K562 (cell line): Measurements from ENCODE around the gene GJA9. TPM values are rescaled to one million over a fixed set of nuclear protein-coding genes. Genes with fewer than 3 reads are reported as not detected.
A peak's percentile ranks its signal among the peaks of the same experiment; 100 is the strongest.

Experiments
- BHLHE40 ChIP-seq: IDR thresholded peaks from 2 replicates; pipeline ENCODE4 v1.6.1; 2011; ENCODE audit warnings: low read length, improper control_type of control experiment
- CBX2 ChIP-seq: fragments of 200-600 bp; sonication (generic); IDR thresholded peaks from one replicate; pipeline ENCODE4 v1.6.1; 2012; ENCODE audit warnings: mild to moderate bottlenecking, low read length, inconsistent platforms; ENCODE audit not compliant: insufficient read depth, poor library complexity, severe bottlenecking
- FOXM1 ChIP-seq, 2 experiments: fragments of 450-650 bp in 1 of 2; sonication (generic) in 1 of 2; formaldehyde crosslinking in 1 of 2; IDR thresholded peaks; 2 replicates each; pipeline versions ENCODE4 v1.6.1 to v1.9.0; 2017 to 2022; ENCODE audit warnings: low read depth in 2 of 2, mild to moderate bottlenecking in 2 of 2, missing genetic modification reagents in 1 of 2, moderate library complexity in 1 of 2
- GTF2E2 ChIP-seq: fragments of 200-800 bp; sonication (Bioruptor generic); IDR thresholded peaks from 2 replicates; pipeline ENCODE4 v1.6.1; 2016; ENCODE audit warnings: missing genetic modification characterization, missing compliant biosample characterization
- HIVEP1 ChIP-seq: fragments of 250-450 bp; sonication (Bioruptor Pico); IDR thresholded peaks from 2 replicates; pipeline ENCODE4 v1.4.0; 2020; ENCODE audit warnings: mild to moderate bottlenecking
- HSF4 ChIP-seq: fragments of 250-450 bp; sonication (Bioruptor Pico); IDR thresholded peaks from 2 replicates; pipeline ENCODE4 v2.1.2; 2022; ENCODE audit warnings: mild to moderate bottlenecking, moderate library complexity, borderline replicate concordance
- KAT7 ChIP-seq: sonication (generic); formaldehyde crosslinking; IDR thresholded peaks from 2 replicates; pipeline ENCODE4 v1.8.0; 2022; ENCODE audit warnings: missing genetic modification reagents, mild to moderate bottlenecking, borderline replicate concordance
- MTA1 ChIP-seq: fragments of 450-650 bp; IDR thresholded peaks from 2 replicates; pipeline ENCODE4 v1.6.1; 2017; ENCODE audit warnings: borderline replicate concordance
- PHTF2 ChIP-seq: fragments of 250-450 bp; sonication (Bioruptor Pico); IDR thresholded peaks from 2 replicates; pipeline ENCODE4 v1.5.0; 2021; ENCODE audit warnings: mild to moderate bottlenecking
- RCOR1 ChIP-seq, 2 experiments: IDR thresholded peaks; 2 replicates each; pipeline ENCODE4 v1.6.1; 2012; ENCODE audit warnings: low read depth in 2 of 2, low read length in 2 of 2, borderline replicate concordance in 1 of 2, improper control_type of control experiment in 1 of 2
- ZKSCAN8 ChIP-seq: fragments of 200-800 bp; sonication (Bioruptor generic); IDR thresholded peaks from 2 replicates; pipeline ENCODE4 v1.6.1; 2016; ENCODE audit warnings: missing genetic modification characterization, missing compliant biosample characterization
- ZNF212 ChIP-seq: fragments of 450-650 bp; formaldehyde crosslinking; IDR thresholded peaks from 2 replicates; pipeline ENCODE4 v1.4.0; 2020; ENCODE audit warnings: mild to moderate bottlenecking
- ZNF23 ChIP-seq: fragments of 250-450 bp; sonication (Bioruptor Pico); IDR thresholded peaks from 2 replicates; pipeline ENCODE4 v1.4.0; 2020; ENCODE audit warnings: mild to moderate bottlenecking
- ZNF354B ChIP-seq: fragments of 250-450 bp; sonication (Bioruptor Pico); IDR thresholded peaks from 2 replicates; pipeline ENCODE4 v1.4.0; 2020
- polyA plus RNA-seq, 8 experiments: library from polyadenylated mRNA; depleted of rRNA in 4 of 8; stranded (reverse) in 5 of 8; unstranded in 3 of 8; fragments of >200 nt; fragmentation: Nextera tagmentation in 2 of 8; fragmentation: Illumina TruSeq in 1 of 8; extraction: Ambion mirVana in 2 of 8; extraction: Trizol in 1 of 8; gene quantifications; 2 replicates each; pipeline versions ENCODE4 v1.2.1 to v1.2.3, GENCODE V29; 2011 to 2014; ENCODE audit warnings: inconsistent platforms in 1 of 8, missing spikeins in 1 of 8
- total RNA-seq, 7 experiments: library from RNA; depleted of rRNA in 6 of 7; stranded (reverse); fragments of >200 nt in 6 of 7; fragmentation: Illumina TruSeq in 2 of 7; extraction: Trizol in 2 of 7; gene quantifications; 2 replicates each; pipeline versions ENCODE4 v1.2.1 to v1.2.3, GENCODE V29; 2011 to 2021; ENCODE audit warnings: low replicate concordance in 1 of 7
- TF ChIP-seq, protein P1 (sequence below): fragments of 250-450 bp; sonication (Bioruptor Pico); IDR thresholded peaks from 2 replicates; pipeline ENCODE4 v1.4.0; 2020; ENCODE audit warnings: mild to moderate bottlenecking, moderate library complexity
- TF ChIP-seq, protein P2 (sequence below): IDR thresholded peaks from 2 replicates; pipeline ENCODE4 v1.6.1; 2016; ENCODE audit warnings: missing genetic modification characterization, missing compliant biosample characterization
- TF ChIP-seq, protein P3 (sequence below): fragments of 450-650 bp; IDR thresholded peaks from 2 replicates; pipeline ENCODE4 v1.7.0; 2016; ENCODE audit warnings: borderline replicate concordance
- TF ChIP-seq, protein P4 (sequence below): fragments of 450-650 bp; conservative IDR thresholded peaks from 2 replicates; pipeline ENCODE4 v1.6.1; 2016; ENCODE audit warnings: missing genetic modification characterization, low read depth, mild to moderate bottlenecking, missing compliant biosample characterization, moderate library complexity

Gene GJA9
- total and polyA plus RNA-seq, 9 of the 15 experiments (the other 6 are each of a cell fraction or from before 2014, with no cell fraction given), result not detected

DNA sequence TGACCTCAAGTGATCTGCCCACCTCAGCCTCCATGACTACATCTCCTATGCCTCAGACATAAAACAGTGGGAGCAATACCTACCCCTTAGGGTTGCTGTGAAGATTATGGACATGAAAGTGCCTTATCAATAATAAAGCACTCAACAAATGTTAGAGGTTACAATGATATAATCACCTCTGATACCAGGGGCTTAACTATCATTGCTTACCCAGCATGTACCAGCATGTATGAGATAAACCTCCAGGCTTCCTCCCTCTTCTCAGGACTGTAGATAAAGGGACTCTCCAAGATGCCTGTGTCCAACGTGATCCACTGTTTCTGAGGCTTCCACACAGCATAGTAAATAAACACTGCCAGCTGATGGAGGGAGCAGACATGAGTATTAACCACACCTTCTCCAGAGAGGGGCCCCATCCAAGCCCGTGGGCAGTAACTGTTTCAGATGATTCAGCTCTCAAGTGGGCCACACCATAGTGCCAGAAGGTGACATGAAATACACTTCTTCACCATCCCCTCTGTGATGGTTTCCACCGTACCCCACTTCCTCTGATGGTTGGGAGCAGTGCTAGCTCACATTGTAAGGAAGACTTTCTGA, 34.1 kb upstream of the GJA9 start (continued):
- TF ChIP-seq, protein P1, sequence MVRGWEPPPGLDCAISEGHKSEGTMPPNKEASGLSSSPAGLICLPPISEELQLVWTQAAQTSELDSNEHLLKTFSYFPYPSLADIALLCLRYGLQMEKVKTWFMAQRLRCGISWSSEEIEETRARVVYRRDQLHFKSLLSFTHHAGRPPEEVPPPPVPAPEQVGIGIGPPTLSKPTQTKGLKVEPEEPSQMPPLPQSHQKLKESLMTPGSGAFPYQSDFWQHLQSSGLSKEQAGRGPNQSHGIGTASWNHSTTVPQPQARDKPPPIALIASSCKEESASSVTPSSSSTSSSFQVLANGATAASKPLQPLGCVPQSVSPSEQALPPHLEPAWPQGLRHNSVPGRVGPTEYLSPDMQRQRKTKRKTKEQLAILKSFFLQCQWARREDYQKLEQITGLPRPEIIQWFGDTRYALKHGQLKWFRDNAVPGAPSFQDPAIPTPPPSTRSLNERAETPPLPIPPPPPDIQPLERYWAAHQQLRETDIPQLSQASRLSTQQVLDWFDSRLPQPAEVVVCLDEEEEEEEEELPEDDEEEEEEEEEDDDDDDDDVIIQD (CRISPR knock-in tag), result no peak
- TF ChIP-seq RCOR1 (IDR thresholded peaks at IDR 0.05; ENCODE audit: borderline replicate concordance in 1 of 2, low read depth in 2 of 2, low read length in 2 of 2) (peak; percentile 81 to 97; a peak in 3 of 4 replicates), BHLHE40 (peak; percentile 33; the same call in 1 of the 2 replicates), ZNF354B (no peak), ZNF212 (no peak), FOXM1 (IDR thresholded peaks at IDR 0.05; ENCODE audit: low read depth) (peak; percentile 95), FOXM1 (CRISPR knock-in tag; IDR thresholded peaks at IDR 0.05; ENCODE audit: low read depth) (no peak), GTF2E2 (tag) (no peak), HIVEP1 (CRISPR knock-in tag) (no peak), CBX2 (no peak), ZNF23 (CRISPR knock-in tag) (no peak), PHTF2 (CRISPR knock-in tag) (no peak), KAT7 (CRISPR knock-in tag) (no peak), MTA1 (peak; percentile 63; the same call in 1 of the 2 replicates), HSF4 (CRISPR knock-in tag) (no peak), ZKSCAN8 (CRISPR knock-in tag) (peak; percentile 77; the same call in 1 of the 2 replicates)
- TF ChIP-seq, protein P2, sequence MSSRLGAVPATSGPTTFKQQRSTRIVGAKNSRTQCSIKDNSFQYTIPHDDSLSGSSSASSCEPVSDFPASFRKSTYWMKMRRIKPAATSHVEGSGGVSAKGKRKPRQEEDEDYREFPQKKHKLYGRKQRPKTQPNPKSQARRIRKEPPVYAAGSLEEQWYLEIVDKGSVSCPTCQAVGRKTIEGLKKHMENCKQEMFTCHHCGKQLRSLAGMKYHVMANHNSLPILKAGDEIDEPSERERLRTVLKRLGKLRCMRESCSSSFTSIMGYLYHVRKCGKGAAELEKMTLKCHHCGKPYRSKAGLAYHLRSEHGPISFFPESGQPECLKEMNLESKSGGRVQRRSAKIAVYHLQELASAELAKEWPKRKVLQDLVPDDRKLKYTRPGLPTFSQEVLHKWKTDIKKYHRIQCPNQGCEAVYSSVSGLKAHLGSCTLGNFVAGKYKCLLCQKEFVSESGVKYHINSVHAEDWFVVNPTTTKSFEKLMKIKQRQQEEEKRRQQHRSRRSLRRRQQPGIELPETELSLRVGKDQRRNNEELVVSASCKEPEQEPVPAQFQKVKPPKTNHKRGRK, result no peak
- TF ChIP-seq, protein P3, sequence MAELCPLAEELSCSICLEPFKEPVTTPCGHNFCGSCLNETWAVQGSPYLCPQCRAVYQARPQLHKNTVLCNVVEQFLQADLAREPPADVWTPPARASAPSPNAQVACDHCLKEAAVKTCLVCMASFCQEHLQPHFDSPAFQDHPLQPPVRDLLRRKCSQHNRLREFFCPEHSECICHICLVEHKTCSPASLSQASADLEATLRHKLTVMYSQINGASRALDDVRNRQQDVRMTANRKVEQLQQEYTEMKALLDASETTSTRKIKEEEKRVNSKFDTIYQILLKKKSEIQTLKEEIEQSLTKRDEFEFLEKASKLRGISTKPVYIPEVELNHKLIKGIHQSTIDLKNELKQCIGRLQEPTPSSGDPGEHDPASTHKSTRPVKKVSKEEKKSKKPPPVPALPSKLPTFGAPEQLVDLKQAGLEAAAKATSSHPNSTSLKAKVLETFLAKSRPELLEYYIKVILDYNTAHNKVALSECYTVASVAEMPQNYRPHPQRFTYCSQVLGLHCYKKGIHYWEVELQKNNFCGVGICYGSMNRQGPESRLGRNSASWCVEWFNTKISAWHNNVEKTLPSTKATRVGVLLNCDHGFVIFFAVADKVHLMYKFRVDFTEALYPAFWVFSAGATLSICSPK, result no peak
- TF ChIP-seq, protein P4, sequence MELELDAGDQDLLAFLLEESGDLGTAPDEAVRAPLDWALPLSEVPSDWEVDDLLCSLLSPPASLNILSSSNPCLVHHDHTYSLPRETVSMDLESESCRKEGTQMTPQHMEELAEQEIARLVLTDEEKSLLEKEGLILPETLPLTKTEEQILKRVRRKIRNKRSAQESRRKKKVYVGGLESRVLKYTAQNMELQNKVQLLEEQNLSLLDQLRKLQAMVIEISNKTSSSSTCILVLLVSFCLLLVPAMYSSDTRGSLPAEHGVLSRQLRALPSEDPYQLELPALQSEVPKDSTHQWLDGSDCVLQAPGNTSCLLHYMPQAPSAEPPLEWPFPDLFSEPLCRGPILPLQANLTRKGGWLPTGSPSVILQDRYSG (tag), result 0 out of 2 replicates have a peak, but pooled peaks have one; percentile 28
